GM12878 (cell line): ENCODE results near the gene ASIP. TPM values are rescaled to one million over a fixed set of nuclear protein-coding genes. Genes with fewer than 3 reads are reported as not detected.

Source experiments
- ATAC-seq: fragments of 200-7000 bp; cut with Tn5 transposase; 3 replicates; pipeline ENCODE4 v1.9.1; 2020; ENCODE audit warnings: mild to moderate bottlenecking, moderate library complexity
- BruUV-seq: library from RNA; stranded (reverse); fragments of 400-500 nt; replicated peaks from 2 replicates; lab custom pipeline; 2021; lab: Mats Ljungman, UMichigan
- CTCF ChIA-PET: fragments of 300-600 bp; sonication (Branson Sonifier 250); formaldehyde crosslinking; extraction: SDS; loops from one replicate; lab custom pipeline; 2021; ENCODE audit warnings: inconsistent platforms; lab: Yijun Ruan, JAX
- POLR2A ChIA-PET: fragments of 350-600 bp; formaldehyde crosslinking; extraction: SDS; loops from one replicate; lab custom pipeline; 2021; ENCODE audit warnings: inconsistent platforms; lab: Charles Lee
- RAD21 ChIA-PET: fragments of 300-600 bp; sonication (Branson Sonifier 250); formaldehyde crosslinking; loops from one replicate; lab custom pipeline; 2023; ENCODE audit warnings: antibody characterized with exemption; ENCODE audit not compliant: unreplicated experiment; lab: Charles Lee
- SMC1A ChIA-PET: fragments of 300-600 bp; sonication (Branson Sonifier 250); formaldehyde crosslinking; loops from one replicate; lab custom pipeline; 2023; ENCODE audit not compliant: unreplicated experiment, uncharacterized antibody; lab: Charles Lee
- DNase-seq: peaks from one replicate; pipeline ENCODE4 v3.0.0-alpha.2; 2011; ENCODE audit warnings: low read depth, low spot score
- FAIRE-seq: peaks from 3 replicates; lab custom pipeline; 2011; peaks lifted over from hg19 to GRCh38; lab: Jason Lieb, UNC
- H2AFZ ChIP-seq: 2 replicates; pipeline ENCODE4 v1.6.0; 2011; ENCODE audit warnings: low read depth, low read length, control low read depth; ENCODE audit not compliant: control insufficient read depth
- H3K27ac ChIP-seq: 2 replicates; pipeline ENCODE4 v1.5.1; 2011; ENCODE audit warnings: control low read depth; ENCODE audit not compliant: control insufficient read depth, insufficient read depth
- H3K27me3 ChIP-seq, 2 experiments: replicated peaks in 1 of 2; 2 replicates each; pipeline versions ENCODE4 v1.6.0 to v1.6.1; 2011; ENCODE audit warnings: low read length in 1 of 2; ENCODE audit not compliant: control insufficient read depth in 2 of 2, insufficient read depth in 2 of 2
- H3K36me3 ChIP-seq, 2 experiments: 2 replicates each; pipeline ENCODE4 v1.5.1; 2011; ENCODE audit warnings: low read length in 1 of 2; ENCODE audit not compliant: control insufficient read depth in 2 of 2, insufficient read depth in 2 of 2
- H3K4me1 ChIP-seq: 2 replicates; pipeline ENCODE4 v1.6.1; 2011; ENCODE audit warnings: mild to moderate bottlenecking, low read length, moderate library complexity, mixed read lengths; ENCODE audit not compliant: control insufficient read depth, insufficient read depth
- H3K4me2 ChIP-seq: 2 replicates; pipeline ENCODE4 v1.6.0; 2011; ENCODE audit warnings: control low read depth; ENCODE audit not compliant: control insufficient read depth, insufficient read depth
- H3K4me3 ChIP-seq: fragments of 200-600 bp; sonication (generic); 2 replicates; pipeline ENCODE4 v1.5.1; 2016
- H3K79me2 ChIP-seq: 2 replicates; pipeline ENCODE4 v1.6.0; 2011; ENCODE audit warnings: low read length; ENCODE audit not compliant: control insufficient read depth, insufficient read depth
- H3K9ac ChIP-seq: 2 replicates; pipeline ENCODE4 v1.8.0; 2011; ENCODE audit warnings: low read length, control low read depth, mixed read lengths; ENCODE audit not compliant: control insufficient read depth, insufficient read depth
- H3K9me3 ChIP-seq: replicated peaks from 3 replicates; pipeline ENCODE4 v1.5.1; 2011; ENCODE audit warnings: mild to moderate bottlenecking, low read length; ENCODE audit not compliant: control insufficient read depth, insufficient read depth
- H4K20me1 ChIP-seq: 2 replicates; pipeline ENCODE4 v1.6.0; 2011; ENCODE audit not compliant: control insufficient read depth, insufficient read depth
- EP300 ChIP-seq, 2 experiments: fragments of 150-350 bp in 1 of 2; IDR thresholded peaks; 2 replicates each; pipeline ENCODE4 v1.6.1; 2011 to 2012; ENCODE audit warnings: low read depth in 2 of 2, low read length in 2 of 2, borderline replicate concordance in 1 of 2, improper control_type of control experiment in 1 of 2, inconsistent platforms in 1 of 2; ENCODE audit not compliant: control insufficient read depth in 1 of 2
- GATAD2B ChIP-seq: fragments of 450-650 bp; conservative IDR thresholded peaks from 2 replicates; pipeline ENCODE4 v1.6.1; 2017; ENCODE audit warnings: low read depth, mild to moderate bottlenecking, moderate library complexity
- IKZF1 ChIP-seq: fragments of 450-650 bp; conservative IDR thresholded peaks from 2 replicates; pipeline ENCODE4 v1.6.1; 2017; ENCODE audit warnings: antibody characterized with exemption, mild to moderate bottlenecking
- USF2 ChIP-seq: IDR thresholded peaks from 2 replicates; pipeline ENCODE4 v1.6.1; 2011; ENCODE audit warnings: low read depth, low read length, improper control_type of control experiment, borderline replicate concordance
- YBX1 ChIP-seq: fragments of 450-650 bp; IDR thresholded peaks from 2 replicates; pipeline ENCODE4 v1.6.1; 2016; ENCODE audit warnings: antibody characterized with exemption
- WGBS: methylation state at CpG from one replicate; pipeline ENCODE4 v1.1.6; 2016; ENCODE audit warnings: low lambda C conversion rate; ENCODE audit not compliant: insufficient replicate concordance, insufficient coverage; ENCODE audit errors: missing lambda C conversion rate; 5-methylcytosine and 5-hydroxymethylcytosine counted together
- in situ Hi-C: fragments of 300-500 bp; cut with MboI; formaldehyde crosslinking; loops from 9 replicates; pipeline ENCODE4 v1.14.3; 2018; ENCODE audit warnings: mixed read lengths
- intact Hi-C: fragments of 100-400 bp; cut with micrococcal nuclease; formaldehyde crosslinking; loops from one replicate; pipeline ENCODE4 v1.14.2; 2022; ENCODE audit not compliant: unreplicated experiment
- polyA plus RNA-seq, 11 experiments: library from polyadenylated mRNA; depleted of rRNA in 4 of 11; unstranded in 6 of 11; stranded (reverse) in 5 of 11; fragments of >200 nt; fragmentation: Nextera tagmentation in 4 of 11; fragmentation: Illumina TruSeq in 1 of 11; extraction: Ambion mirVana in 4 of 11; extraction: Trizol in 1 of 11; gene quantifications; 1 replicate in 1 of 11; 2 replicates in 10 of 11; pipeline versions ENCODE4 v1.2.1 to v1.2.3, GENCODE V29; 2011 to 2016; ENCODE audit warnings: inconsistent platforms in 2 of 11, missing spikeins in 2 of 11, low read depth in 1 of 11
- total RNA-seq, 4 experiments: library from RNA; depleted of rRNA in 3 of 4; stranded (reverse); fragments of >200 nt in 3 of 4; fragmentation: Illumina TruSeq in 1 of 4; extraction: Trizol in 1 of 4; gene quantifications; 2 replicates each; pipeline versions ENCODE4 v1.2.1 to v1.2.3, GENCODE V29; 2013 to 2021

The ASIP gene
- total and polyA plus RNA-seq, 10 of the 15 experiments (the other 5 are each of a cell fraction or from before 2014, with no cell fraction given): 0.29 TPM; not detected in 9

- no peak for TF ChIP-seq IKZF1
- TF ChIP-seq, all 136 proteins: peak for 0
Observed at GRCh38 chr20:34315236-34315635, 74.0 kb downstream of the ASIP start (continued).

- Histone ChIP-seq H4K20me1 (no peaks in the 10 kb centered on the region), H3K27ac (no peak overlapping the region), H3K79me2 (no peaks in the 10 kb centered on the region), H3K9me3 (no peaks in the 10 kb centered on the region)
- SMC1A ChIA-PET: no interaction called here
- CTCF ChIA-PET: interaction anchor here (1.5 kb wide), 1 partner anchor 157 kb away, joined by 3 read pairs; no protein-coding TSS in a partner anchor
- TF ChIP-seq GATAD2B (no peak), YBX1 (no peak), EP300 (IDR thresholded peaks at IDR 0.05; ENCODE audit: borderline replicate concordance in 1 of 2, control insufficient read depth in 1 of 2, low read depth in 2 of 2, low read length in 2 of 2) (no peak), USF2 (no peak)
- TF ChIP-seq, all 136 proteins: peak for 0
- Histone ChIP-seq H3K27me3 (peaks cover 0 to 9% of the 10 kb centered on the region in 2 experiments; a peak in 2 of 4 replicates), H2AFZ (no peak overlapping the region), H3K9ac (no peak overlapping the region), H3K36me3 (no peaks in the 10 kb centered on the region), H3K4me1 (peaks cover 8% of the 10 kb centered on the region; the same call in 1 of the 2 replicates), H3K4me2 (no peak overlapping the region), H3K4me3 (no peak overlapping the region)
- no peak for DNase-seq
- intact Hi-C loops: no loop called here
- POLR2A ChIA-PET: no interaction called here
- ATAC-seq: no peak
- 79% methylated on average over 6 of the region's 6 CpGs for WGBS
- in situ Hi-C loops: no loop called here
- RAD21 ChIA-PET: interaction anchor here (0.5 kb wide), 1 partner anchor 9 kb away, joined by 3 read pairs; no protein-coding TSS in a partner anchor
- no peak for FAIRE-seq
- no TSS peak for BruUV-seq
Observed at GRCh38 chr20:34316196-34316814, 75.1 kb downstream of the ASIP start.

Other genes with a start within 250 kb of the ASIP start
- 85.5 and 96.0 TPM in 2 replicates for gene RALY, start 247.5 kb upstream of the ASIP start, total RNA-seq (2014; rRNA removed)
- gene RALY, start 247.5 kb upstream of the ASIP start, total RNA-seq (2014; rRNA removed; fragmentation: Illumina TruSeq; extraction: Trizol): 111 and 123 TPM in 2 replicates
- 191 and 192 TPM in 2 replicates for gene RALY, start 247.5 kb upstream of the ASIP start, total RNA-seq (2021)
- 98.7 and 139 TPM in 2 replicates for gene RALY, start 247.5 kb upstream of the ASIP start, polyA plus RNA-seq (2011; rRNA removed)
- gene RALY, start 247.5 kb upstream of the ASIP start, polyA plus RNA-seq (2014; fragmentation: Illumina TruSeq; extraction: Trizol): 45.6 and 135 TPM in 2 replicates
- gene RALY, start 247.5 kb upstream of the ASIP start, polyA plus RNA-seq (2014; fragmentation: Nextera tagmentation; extraction: Ambion mirVana): 1 to 10 TPM; 1.2 to 6.2 TPM
- gene RALY, start 247.5 kb upstream of the ASIP start, polyA plus RNA-seq (2014; rRNA removed): 246 and 279 TPM in 2 replicates
- 100 to 1,000 TPM; 214 to 234 TPM for gene RALY, start 247.5 kb upstream of the ASIP start, polyA plus RNA-seq (2016; fragmentation: Nextera tagmentation; extraction: Ambion mirVana)
- 78.6 and 96.7 TPM in 2 replicates for gene EIF2S2, start 129.2 kb upstream of the ASIP start, total RNA-seq (2014; rRNA removed)
- 144 and 153 TPM in 2 replicates for gene EIF2S2, start 129.2 kb upstream of the ASIP start, total RNA-seq (2014; rRNA removed; fragmentation: Illumina TruSeq; extraction: Trizol)
- gene EIF2S2, start 129.2 kb upstream of the ASIP start, total RNA-seq (2021): 80.2 and 84.1 TPM in 2 replicates
- 88.7 and 134 TPM in 2 replicates for gene EIF2S2, start 129.2 kb upstream of the ASIP start, polyA plus RNA-seq (2011; rRNA removed)
- gene EIF2S2, start 129.2 kb upstream of the ASIP start, polyA plus RNA-seq (2014; fragmentation: Illumina TruSeq; extraction: Trizol): 153 and 161 TPM in 2 replicates
- 100 to 1,000 TPM in 1 of 2 experiments, 10 to 100 TPM in 1; 60.2 to 103 TPM for gene EIF2S2, start 129.2 kb upstream of the ASIP start, polyA plus RNA-seq (2014; fragmentation: Nextera tagmentation; extraction: Ambion mirVana)
- gene EIF2S2, start 129.2 kb upstream of the ASIP start, polyA plus RNA-seq (2014; rRNA removed): 76.0 and 84.6 TPM in 2 replicates
- gene EIF2S2, start 129.2 kb upstream of the ASIP start, polyA plus RNA-seq (2016; fragmentation: Nextera tagmentation; extraction: Ambion mirVana): 10 to 100 TPM; 78.1 to 79.0 TPM
- 192 and 198 TPM in 2 replicates for gene AHCY, start 61.9 kb downstream of the ASIP start, total RNA-seq (2014; rRNA removed)
- gene AHCY, start 61.9 kb downstream of the ASIP start, total RNA-seq (2014; rRNA removed; fragmentation: Illumina TruSeq; extraction: Trizol): 151 and 163 TPM in 2 replicates
- 223 and 233 TPM in 2 replicates for gene AHCY, start 61.9 kb downstream of the ASIP start, total RNA-seq (2021)
- 128 and 208 TPM in 2 replicates for gene AHCY, start 61.9 kb downstream of the ASIP start, polyA plus RNA-seq (2011; rRNA removed)
- gene AHCY, start 61.9 kb downstream of the ASIP start, polyA plus RNA-seq (2014; fragmentation: Illumina TruSeq; extraction: Trizol): 138 and 204 TPM in 2 replicates
- gene AHCY, start 61.9 kb downstream of the ASIP start, polyA plus RNA-seq (2014; fragmentation: Nextera tagmentation; extraction: Ambion mirVana): 100 to 1,000 TPM in 1 of 2 experiments, 10 to 100 TPM in 1; 84.9 to 116 TPM
- gene AHCY, start 61.9 kb downstream of the ASIP start, polyA plus RNA-seq (2014; rRNA removed): 218 and 247 TPM in 2 replicates
- gene AHCY, start 61.9 kb downstream of the ASIP start, polyA plus RNA-seq (2016; fragmentation: Nextera tagmentation; extraction: Ambion mirVana): 100 to 1,000 TPM; 129 to 134 TPM
- 27.0 and 31.6 TPM in 2 replicates for gene ITCH, start 121.8 kb downstream of the ASIP start, total RNA-seq (2014; rRNA removed)
- gene ITCH, start 121.8 kb downstream of the ASIP start, total RNA-seq (2014; rRNA removed; fragmentation: Illumina TruSeq; extraction: Trizol): 42.7 and 46.1 TPM in 2 replicates
- gene ITCH, start 121.8 kb downstream of the ASIP start, total RNA-seq (2021): 35.1 and 35.7 TPM in 2 replicates
- 14.1 and 20.4 TPM in 2 replicates for gene ITCH, start 121.8 kb downstream of the ASIP start, polyA plus RNA-seq (2011; rRNA removed)
- gene ITCH, start 121.8 kb downstream of the ASIP start, polyA plus RNA-seq (2014; fragmentation: Illumina TruSeq; extraction: Trizol): 27.7 and 32.8 TPM in 2 replicates
- 1 to 10 TPM; 7.5 to 8.2 TPM for gene ITCH, start 121.8 kb downstream of the ASIP start, polyA plus RNA-seq (2014; fragmentation: Nextera tagmentation; extraction: Ambion mirVana)
- 11.9 and 15.7 TPM in 2 replicates for gene ITCH, start 121.8 kb downstream of the ASIP start, polyA plus RNA-seq (2014; rRNA removed)
- 10 to 100 TPM; 18.6 to 24.4 TPM for gene ITCH, start 121.8 kb downstream of the ASIP start, polyA plus RNA-seq (2016; fragmentation: Nextera tagmentation; extraction: Ambion mirVana)